Vagina (tissue), 2 donors: ENCODE data around the gene BAG3. TPM values are rescaled to one million over a fixed set of nuclear protein-coding genes. Genes with fewer than 3 reads are reported as not detected.

Source experiments
- DNase-seq, 2 donors: peaks; one replicate each; pipeline ENCODE4 v3.0.0-alpha.2; 2017; ENCODE audit errors: extremely low spot score in 2 of 2
- H3K27ac ChIP-seq: fragments of 200-600 bp; sonication (generic); one replicate; pipeline ENCODE4 v1.5.1; 2019
- H3K27me3 ChIP-seq: fragments of 200-600 bp; sonication (generic); one replicate; pipeline ENCODE4 v1.5.1; 2019
- H3K36me3 ChIP-seq, 2 donors: fragments of 200-600 bp; sonication (generic); one replicate each; pipeline ENCODE4 v1.5.1; 2017 to 2019
- H3K4me1 ChIP-seq: fragments of 200-600 bp; sonication (generic); one replicate; pipeline ENCODE4 v1.5.1; 2019
- H3K4me3 ChIP-seq, 2 donors: fragments of 200-600 bp; sonication (generic); 1 replicate in 1 of 2; 2 replicates in 1 of 2; pipeline ENCODE4 v1.5.1; 2016 to 2019
- H3K9me3 ChIP-seq: fragments of 200-600 bp; sonication (generic); one replicate; pipeline ENCODE4 v1.5.1; 2019
- POLR2A ChIP-seq, 2 donors: fragments of 450-650 bp; IDR thresholded peaks; one replicate each; pipeline ENCODE4 v1.6.1; 2017; ENCODE audit warnings: antibody characterized with exemption in 2 of 2, mild to moderate bottlenecking in 2 of 2, moderate library complexity in 2 of 2
- POLR2AphosphoS5 ChIP-seq, 2 donors: sonication (generic); formaldehyde crosslinking; IDR thresholded peaks; one replicate each; pipeline ENCODE4 v1.9.0; 2017; ENCODE audit warnings: antibody characterized with exemption in 2 of 2, mild to moderate bottlenecking in 2 of 2, low read depth in 1 of 2; ENCODE audit not compliant: insufficient read depth in 1 of 2
- intact Hi-C: fragments of 100-400 bp; cut with DNase I; formaldehyde crosslinking; loops from one replicate; pipeline ENCODE4 v1.15.1; 2023
- total RNA-seq: library from RNA; depleted of rRNA; stranded (reverse); fragments of >200 nt; gene quantifications from one replicate; pipeline ENCODE4 v1.2.3, GENCODE V29; 2016
- TF ChIP-seq, protein P1 (sequence below), 3 experiments: fragments of 450-650 bp in 2 of 3; fragments of 200-600 bp in 1 of 3; sonication (generic) in 1 of 3; IDR thresholded peaks; one replicate each; pipeline ENCODE4 v1.5.1; 2017 to 2019; ENCODE audit warnings: antibody characterized with exemption in 3 of 3, mild to moderate bottlenecking in 2 of 3, moderate library complexity in 2 of 3

BAG3 gene
- total RNA-seq, 1 donor from 2014 or later, result 69.0 TPM

GRCh38 chr10:119653916-119654315 is 2.7 kb downstream of the BAG3 start:
- peaks cover 64% of the 10 kb centered on the region for H3K4me1 ChIP-seq
- no peaks in the 10 kb centered on the region for H3K9me3 ChIP-seq
- DNase-seq, result no peak
- no peaks in the 10 kb centered on the region for H3K27me3 ChIP-seq
- intact Hi-C loops, result loop anchor here (5.0 kb wide), 1 partner anchor 57 kb away; the partner anchor contains the start of gene TIAL1
- H3K27ac ChIP-seq, result peak overlapping the region; percentile 100
- H3K36me3 ChIP-seq, result no peaks in the 10 kb centered on the region
- no peak for TF ChIP-seq POLR2AphosphoS5 (IDR thresholded peaks at IDR 0.05; ENCODE audit: insufficient read depth in 1 of 2, low read depth in 1 of 2)
- TF ChIP-seq, protein P1, sequence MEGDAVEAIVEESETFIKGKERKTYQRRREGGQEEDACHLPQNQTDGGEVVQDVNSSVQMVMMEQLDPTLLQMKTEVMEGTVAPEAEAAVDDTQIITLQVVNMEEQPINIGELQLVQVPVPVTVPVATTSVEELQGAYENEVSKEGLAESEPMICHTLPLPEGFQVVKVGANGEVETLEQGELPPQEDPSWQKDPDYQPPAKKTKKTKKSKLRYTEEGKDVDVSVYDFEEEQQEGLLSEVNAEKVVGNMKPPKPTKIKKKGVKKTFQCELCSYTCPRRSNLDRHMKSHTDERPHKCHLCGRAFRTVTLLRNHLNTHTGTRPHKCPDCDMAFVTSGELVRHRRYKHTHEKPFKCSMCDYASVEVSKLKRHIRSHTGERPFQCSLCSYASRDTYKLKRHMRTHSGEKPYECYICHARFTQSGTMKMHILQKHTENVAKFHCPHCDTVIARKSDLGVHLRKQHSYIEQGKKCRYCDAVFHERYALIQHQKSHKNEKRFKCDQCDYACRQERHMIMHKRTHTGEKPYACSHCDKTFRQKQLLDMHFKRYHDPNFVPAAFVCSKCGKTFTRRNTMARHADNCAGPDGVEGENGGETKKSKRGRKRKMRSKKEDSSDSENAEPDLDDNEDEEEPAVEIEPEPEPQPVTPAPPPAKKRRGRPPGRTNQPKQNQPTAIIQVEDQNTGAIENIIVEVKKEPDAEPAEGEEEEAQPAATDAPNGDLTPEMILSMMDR (IDR thresholded peaks at IDR 0.05), result no peak
- TF ChIP-seq POLR2A (IDR thresholded peaks at IDR 0.05), result no peak
- H3K4me3 ChIP-seq, result peak overlapping the region; percentile 32 to 80

DNA sequence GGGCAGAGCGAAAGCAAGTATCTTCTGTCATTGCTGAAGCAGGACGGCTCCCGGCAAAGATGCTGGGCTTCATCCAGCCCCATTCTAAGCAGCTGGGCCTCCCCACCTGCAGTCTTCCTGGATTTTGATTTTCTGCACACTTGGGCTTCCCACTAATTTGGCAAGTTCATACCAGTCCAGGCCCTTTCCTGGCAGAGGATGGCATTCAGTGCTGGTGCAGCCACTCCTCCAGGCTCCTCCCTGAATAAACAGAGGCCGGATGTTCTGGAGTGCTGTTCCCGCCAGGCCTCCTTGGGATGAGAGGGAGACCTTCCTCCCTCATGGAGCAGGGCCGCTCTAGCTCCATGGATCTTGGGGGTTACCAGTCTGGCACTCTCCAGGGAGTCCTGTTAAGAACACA is 3.4 kb downstream of the BAG3 start:
- H3K4me3 ChIP-seq, result peak overlapping the region; percentile 32 to 80
- intact Hi-C loops, result loop anchor here (5.0 kb wide), 1 partner anchor 57 kb away; the partner anchor contains the start of gene TIAL1
- no peak for DNase-seq
- H3K36me3 ChIP-seq, result no peaks in the 10 kb centered on the region
- no peaks in the 10 kb centered on the region for H3K27me3 ChIP-seq
- H3K4me1 ChIP-seq, result peaks cover 70% of the 10 kb centered on the region
- H3K9me3 ChIP-seq, result no peaks in the 10 kb centered on the region
- peak overlapping the region; percentile 100 for H3K27ac ChIP-seq
- TF ChIP-seq POLR2AphosphoS5 (IDR thresholded peaks at IDR 0.05; ENCODE audit: insufficient read depth in 1 of 2, low read depth in 1 of 2) (peak in 1 of 2 donors; percentile 80), POLR2A (IDR thresholded peaks at IDR 0.05) (no peak)
- TF ChIP-seq, protein P1 (IDR thresholded peaks at IDR 0.05), result no peak

GRCh38 chr10:119655566-119656001 is 4.4 kb downstream of the BAG3 start:
- no peaks in the 10 kb centered on the region for H3K36me3 ChIP-seq
- TF ChIP-seq, protein P1 (IDR thresholded peaks at IDR 0.05), result no peak
- TF ChIP-seq POLR2A (IDR thresholded peaks at IDR 0.05) (no peak), POLR2AphosphoS5 (IDR thresholded peaks at IDR 0.05; ENCODE audit: insufficient read depth in 1 of 2, low read depth in 1 of 2) (peak; percentile 60 to 65)
- intact Hi-C loops, result no loop called here
- peak overlapping the region; percentile 21 to 32 for H3K4me3 ChIP-seq
- peaks cover 80% of the 10 kb centered on the region for H3K4me1 ChIP-seq
- H3K27ac ChIP-seq, result peak overlapping the region; percentile 100
- no peaks in the 10 kb centered on the region for H3K9me3 ChIP-seq
- no peaks in the 10 kb centered on the region for H3K27me3 ChIP-seq
- no peak for DNase-seq

- Histone ChIP-seq H3K27ac (peak overlapping the region; percentile 100), H3K4me1 (peaks cover 92% of the 10 kb centered on the region), H3K9me3 (no peaks in the 10 kb centered on the region), H3K36me3 (no peaks in the 10 kb centered on the region), H3K27me3 (no peaks in the 10 kb centered on the region), H3K4me3 (no peak overlapping the region)
- TF ChIP-seq POLR2AphosphoS5 (IDR thresholded peaks at IDR 0.05; ENCODE audit: insufficient read depth in 1 of 2, low read depth in 1 of 2), result no peak
- TF ChIP-seq, protein P1 (IDR thresholded peaks at IDR 0.05), result no peak
- TF ChIP-seq POLR2A (IDR thresholded peaks at IDR 0.05), result no peak
- intact Hi-C loops, result no loop called here
- DNase-seq, result no peak
Measured at GRCh38 chr10:119656760-119657159, 5.6 kb downstream of the BAG3 start.

DNA sequence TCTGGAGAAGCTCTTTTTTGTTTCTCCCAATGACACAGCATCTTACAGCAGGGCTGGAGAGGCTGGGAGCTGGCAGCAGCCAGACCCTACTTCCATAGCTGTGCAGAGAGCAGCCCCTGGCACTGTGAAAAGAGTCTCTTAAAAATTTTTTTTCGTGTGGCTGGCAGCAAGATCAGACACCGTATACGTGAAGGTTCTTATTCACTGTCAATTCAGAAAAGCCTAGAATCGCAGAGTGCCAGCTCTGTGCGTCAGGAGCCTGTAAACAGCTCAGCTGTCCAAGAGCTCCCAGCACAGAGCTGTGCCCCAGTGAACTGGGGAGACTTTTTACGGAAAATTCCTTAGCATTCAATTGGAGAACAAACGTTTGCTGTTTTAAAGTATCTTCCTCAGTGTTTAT is 6.5 kb downstream of the BAG3 start:
- DNase-seq, result no peak
- Histone ChIP-seq H3K27ac (peak overlapping the region; percentile 100), H3K4me1 (peaks cover 99% of the 10 kb centered on the region), H3K36me3 (no peaks in the 10 kb centered on the region), H3K27me3 (no peaks in the 10 kb centered on the region), H3K4me3 (no peak overlapping the region), H3K9me3 (no peaks in the 10 kb centered on the region)
- intact Hi-C loops, result no loop called here
- TF ChIP-seq POLR2AphosphoS5 (IDR thresholded peaks at IDR 0.05; ENCODE audit: insufficient read depth in 1 of 2, low read depth in 1 of 2), result no peak
- TF ChIP-seq, protein P1 (IDR thresholded peaks at IDR 0.05), result no peak
- TF ChIP-seq POLR2A (IDR thresholded peaks at IDR 0.05), result no peak
